K562 (cell line): ENCODE measurements around the gene MGA. TPM values are rescaled to one million over a fixed set of nuclear protein-coding genes. Genes with fewer than 3 reads are reported as not detected.
A peak's percentile ranks its signal among the peaks of the same experiment; 100 is the strongest.

ENCODE experiments used
- E2F6 ChIP-seq, 2 experiments: IDR thresholded peaks; 2 replicates each; pipeline ENCODE4 v1.6.1; 2011; ENCODE audit warnings: borderline replicate concordance in 1 of 2, control low read depth in 1 of 2, low read depth in 1 of 2, low read length in 1 of 2, mild to moderate bottlenecking in 1 of 2, mixed read lengths in 1 of 2, moderate library complexity in 1 of 2; ENCODE audit not compliant: insufficient read depth in 1 of 2, insufficient read length in 1 of 2, poor library complexity in 1 of 2, severe bottlenecking in 1 of 2; ENCODE audit errors: extremely low read depth in 1 of 2
- JUND ChIP-seq, 2 experiments: IDR thresholded peaks; 2 replicates in 1 of 2; 3 replicates in 1 of 2; pipeline ENCODE4 v1.6.1; 2011; ENCODE audit warnings: borderline replicate concordance in 2 of 2, low read depth in 2 of 2, low read length in 2 of 2, improper control_type of control experiment in 1 of 2, missing biosample characterization in 1 of 2, missing genetic modification characterization in 1 of 2, missing genetic modification reagents in 1 of 2
- ZBTB40 ChIP-seq, 2 experiments: fragments of 450-650 bp in 1 of 2; sonication (generic) in 1 of 2; formaldehyde crosslinking in 1 of 2; IDR thresholded peaks; 2 replicates each; pipeline versions ENCODE4 v1.7.1 to v1.9.0; 2016 to 2022; ENCODE audit warnings: inconsistent platforms in 1 of 2, mild to moderate bottlenecking in 1 of 2, missing genetic modification reagents in 1 of 2
- polyA plus RNA-seq, 8 experiments: library from polyadenylated mRNA; depleted of rRNA in 4 of 8; stranded (reverse) in 5 of 8; unstranded in 3 of 8; fragments of >200 nt; fragmentation: Nextera tagmentation in 2 of 8; fragmentation: Illumina TruSeq in 1 of 8; extraction: Ambion mirVana in 2 of 8; extraction: Trizol in 1 of 8; gene quantifications; 2 replicates each; pipeline versions ENCODE4 v1.2.1 to v1.2.3, GENCODE V29; 2011 to 2014; ENCODE audit warnings: inconsistent platforms in 1 of 8, missing spikeins in 1 of 8
- total RNA-seq, 7 experiments: library from RNA; depleted of rRNA in 6 of 7; stranded (reverse); fragments of >200 nt in 6 of 7; fragmentation: Illumina TruSeq in 2 of 7; extraction: Trizol in 2 of 7; gene quantifications; 2 replicates each; pipeline versions ENCODE4 v1.2.1 to v1.2.3, GENCODE V29; 2011 to 2021; ENCODE audit warnings: low replicate concordance in 1 of 7

MGA gene
- total and polyA plus RNA-seq, 9 of the 15 experiments (the other 6 are each of a cell fraction or from before 2014, with no cell fraction given) = 4.7 to 56.1 (median 21.1) TPM

GRCh38 chr15:41774882-41775417 is 114.7 kb downstream of the MGA start (continued):
- TF ChIP-seq ZBTB40 (IDR thresholded peaks at IDR 0.05) (peak; percentile 52), ZBTB40 (CRISPR knock-in tag; IDR thresholded peaks at IDR 0.05) (no peak), JUND (IDR thresholded peaks at IDR 0.05; ENCODE audit: borderline replicate concordance, low read depth, low read length) (no peak), JUND (tag; IDR thresholded peaks at IDR 0.05; ENCODE audit: borderline replicate concordance, low read depth, low read length) (no peak), E2F6 (IDR thresholded peaks at IDR 0.05; ENCODE audit: borderline replicate concordance in 1 of 2, extremely low read depth in 1 of 2, insufficient read depth in 1 of 2, insufficient read length in 1 of 2, low read depth in 1 of 2, low read length in 1 of 2, poor library complexity in 1 of 2, severe bottlenecking in 1 of 2) (peak; percentile 43 to 74)
